HAP-1 (cell line): ENCODE results near the gene JPH2.

Experiments used
- DNase-seq, 2 experiments: peaks; one replicate each; pipeline ENCODE4 v3.0.0-alpha.2; 2016 to 2020; ENCODE audit warnings: low spot score in 2 of 2
- H3K27me3 ChIP-seq: fragments of 250-450 bp; sonication (Bioruptor Pico); 2 replicates; pipeline ENCODE4 v1.5.1; 2020; ENCODE audit warnings: low read depth, mild to moderate bottlenecking, moderate library complexity
- H3K36me3 ChIP-seq: fragments of 250-450 bp; sonication (Bioruptor Pico); replicated peaks from 2 replicates; pipeline ENCODE4 v1.5.1; 2020; ENCODE audit warnings: mild to moderate bottlenecking
- H3K4me1 ChIP-seq: fragments of 250-450 bp; sonication (Bioruptor Pico); 2 replicates; pipeline ENCODE4 v1.5.1; 2020; ENCODE audit warnings: mild to moderate bottlenecking
- H3K4me3 ChIP-seq: fragments of 250-450 bp; sonication (Bioruptor Pico); 2 replicates; pipeline ENCODE4 v1.5.1; 2020; ENCODE audit warnings: mild to moderate bottlenecking, moderate library complexity
- H3K9me3 ChIP-seq: fragments of 250-450 bp; sonication (Bioruptor Pico); 2 replicates; pipeline ENCODE4 v1.5.1; 2020; ENCODE audit warnings: mild to moderate bottlenecking, moderate library complexity
- in situ Hi-C: fragments of 300-500 bp; cut with MboI; formaldehyde crosslinking; loops from 3 replicates; pipeline ENCODE4 v1.14.3; 2020; ENCODE audit warnings: low sequenced_read_pairs, inconsistent platforms, mixed read lengths

The JPH2 gene

GRCh38 chr20:44095831-44096230 is 91.2 kb downstream of the JPH2 start:
- H3K9me3 ChIP-seq, result no peaks in the 10 kb centered on the region
- in situ Hi-C loops, result no loop called here

GRCh38 chr20:44093249-44093582 is 93.8 kb downstream of the JPH2 start:
- Histone ChIP-seq H3K36me3 (no peaks in the 10 kb centered on the region), H3K27me3 (no peaks in the 10 kb centered on the region), H3K4me1 (no peaks in the 10 kb centered on the region), H3K9me3 (no peaks in the 10 kb centered on the region), H3K4me3 (no peak overlapping the region)
- in situ Hi-C loops, result no loop called here
- no peak for DNase-seq

More at GRCh38 chr20:44095831-44096230, 91.2 kb downstream of the JPH2 start:
- Histone ChIP-seq H3K27me3 (no peaks in the 10 kb centered on the region), H3K36me3 (no peaks in the 10 kb centered on the region), H3K4me1 (no peaks in the 10 kb centered on the region), H3K4me3 (no peak overlapping the region)
- DNase-seq, result no peak

DNA sequence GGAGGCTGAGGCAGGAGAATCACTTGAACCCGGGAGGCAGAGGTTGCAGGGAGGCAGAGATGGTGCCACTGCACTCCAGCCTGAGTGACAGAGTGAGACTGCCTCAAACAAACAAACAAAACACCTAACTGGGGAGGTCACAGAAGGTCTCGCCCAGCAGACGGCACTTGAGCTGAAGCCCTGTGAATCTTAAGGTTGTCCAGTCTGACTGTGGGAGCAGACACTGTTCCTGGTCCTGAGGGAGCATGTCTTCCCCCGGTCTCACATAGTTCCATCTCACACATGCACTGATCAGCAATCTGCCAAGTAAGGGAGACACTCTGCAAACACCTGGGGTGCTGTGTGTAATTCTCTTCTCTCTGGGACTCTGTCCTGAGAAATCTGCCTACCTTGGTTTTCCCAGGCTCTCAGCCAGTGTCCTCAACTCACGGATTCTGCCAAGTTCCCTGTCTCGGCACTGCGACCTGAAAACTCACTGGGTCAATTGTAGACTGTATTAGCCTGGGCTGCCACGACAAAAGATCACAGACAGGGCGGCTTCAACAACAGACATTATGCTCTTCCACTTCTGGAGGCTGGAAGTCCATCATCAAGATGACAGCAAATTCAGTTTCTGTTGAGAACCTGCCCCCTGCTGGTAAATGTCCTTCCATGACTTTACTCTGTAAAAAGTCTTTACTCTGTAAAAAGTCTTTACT is 94.3 kb downstream of the JPH2 start:
- in situ Hi-C loops, result no loop called here
- Histone ChIP-seq H3K4me3 (no peak overlapping the region), H3K9me3 (no peaks in the 10 kb centered on the region), H3K4me1 (no peaks in the 10 kb centered on the region), H3K36me3 (no peaks in the 10 kb centered on the region), H3K27me3 (no peaks in the 10 kb centered on the region)
- DNase-seq, result peak; percentile 14 to 57

GRCh38 chr20:44091026-44091425 is 96.0 kb downstream of the JPH2 start:
- H3K4me3 ChIP-seq, result no peak overlapping the region
- no peaks in the 10 kb centered on the region for H3K9me3 ChIP-seq
- DNase-seq, result no peak
- no peaks in the 10 kb centered on the region for H3K4me1 ChIP-seq
- H3K36me3 ChIP-seq, result no peaks in the 10 kb centered on the region
- in situ Hi-C loops, result no loop called here
- no peaks in the 10 kb centered on the region for H3K27me3 ChIP-seq

DNA sequence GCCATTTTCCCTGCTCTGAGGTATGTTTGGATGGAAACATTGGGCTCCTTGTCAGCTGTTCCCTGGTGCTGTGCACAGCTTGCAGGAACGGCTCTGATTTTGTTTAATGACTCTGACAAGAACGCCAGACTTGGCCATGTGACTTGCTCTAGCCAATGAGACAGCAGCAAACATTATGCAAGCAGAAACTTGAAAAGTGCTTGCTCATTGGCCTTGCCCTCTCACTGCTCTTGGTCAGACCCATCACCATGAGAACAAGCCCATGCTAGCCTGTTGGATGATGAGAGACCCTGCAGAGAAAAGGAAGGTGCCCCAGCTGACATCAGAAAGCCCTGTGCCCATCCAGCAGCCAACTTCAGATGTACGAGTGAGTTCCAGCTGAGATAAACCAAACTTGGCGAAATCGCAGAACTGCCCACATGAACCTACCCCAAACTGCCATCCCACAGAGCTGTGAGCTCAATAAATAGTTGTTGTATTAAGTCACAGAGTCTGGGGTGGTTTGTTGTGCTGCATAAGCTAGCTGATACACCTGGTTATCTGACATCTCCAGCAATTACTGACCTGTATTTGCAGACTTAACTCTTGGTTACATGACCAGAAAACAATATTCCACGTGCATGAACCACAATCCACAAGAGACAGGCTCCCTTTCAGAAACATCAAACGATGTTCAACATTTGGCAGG is 96.9 kb downstream of the JPH2 start:
- H3K4me3 ChIP-seq, result no peak overlapping the region
- no peaks in the 10 kb centered on the region for H3K4me1 ChIP-seq
- no peaks in the 10 kb centered on the region for H3K36me3 ChIP-seq
- peak; percentile 18 to 55 for DNase-seq
- H3K9me3 ChIP-seq, result no peaks in the 10 kb centered on the region
- in situ Hi-C loops, result loop anchor here (5.0 to 10.0 kb wide), 2 partner anchors 555 to 638 kb away; no protein-coding TSS in a partner anchor
- no peaks in the 10 kb centered on the region for H3K27me3 ChIP-seq

- in situ Hi-C loops, result loop anchor here (5.0 to 10.0 kb wide), 2 partner anchors 553 to 635 kb away; no protein-coding TSS in a partner anchor
- Histone ChIP-seq H3K4me3 (no peak overlapping the region), H3K36me3 (no peaks in the 10 kb centered on the region), H3K4me1 (no peaks in the 10 kb centered on the region), H3K9me3 (no peaks in the 10 kb centered on the region), H3K27me3 (no peaks in the 10 kb centered on the region)
- no peak for DNase-seq
Observed at GRCh38 chr20:44087857-44088120, 99.2 kb downstream of the JPH2 start.

- Histone ChIP-seq H3K27me3 (no peaks in the 10 kb centered on the region), H3K4me1 (no peaks in the 10 kb centered on the region), H3K36me3 (no peaks in the 10 kb centered on the region), H3K4me3 (no peak overlapping the region), H3K9me3 (no peaks in the 10 kb centered on the region)
- in situ Hi-C loops, result loop anchor here (5.0 to 10.0 kb wide), 2 partner anchors 552 to 635 kb away; no protein-coding TSS in a partner anchor
- no peak for DNase-seq
Observed at GRCh38 chr20:44087051-44087856, 99.7 kb downstream of the JPH2 start.

DNA sequence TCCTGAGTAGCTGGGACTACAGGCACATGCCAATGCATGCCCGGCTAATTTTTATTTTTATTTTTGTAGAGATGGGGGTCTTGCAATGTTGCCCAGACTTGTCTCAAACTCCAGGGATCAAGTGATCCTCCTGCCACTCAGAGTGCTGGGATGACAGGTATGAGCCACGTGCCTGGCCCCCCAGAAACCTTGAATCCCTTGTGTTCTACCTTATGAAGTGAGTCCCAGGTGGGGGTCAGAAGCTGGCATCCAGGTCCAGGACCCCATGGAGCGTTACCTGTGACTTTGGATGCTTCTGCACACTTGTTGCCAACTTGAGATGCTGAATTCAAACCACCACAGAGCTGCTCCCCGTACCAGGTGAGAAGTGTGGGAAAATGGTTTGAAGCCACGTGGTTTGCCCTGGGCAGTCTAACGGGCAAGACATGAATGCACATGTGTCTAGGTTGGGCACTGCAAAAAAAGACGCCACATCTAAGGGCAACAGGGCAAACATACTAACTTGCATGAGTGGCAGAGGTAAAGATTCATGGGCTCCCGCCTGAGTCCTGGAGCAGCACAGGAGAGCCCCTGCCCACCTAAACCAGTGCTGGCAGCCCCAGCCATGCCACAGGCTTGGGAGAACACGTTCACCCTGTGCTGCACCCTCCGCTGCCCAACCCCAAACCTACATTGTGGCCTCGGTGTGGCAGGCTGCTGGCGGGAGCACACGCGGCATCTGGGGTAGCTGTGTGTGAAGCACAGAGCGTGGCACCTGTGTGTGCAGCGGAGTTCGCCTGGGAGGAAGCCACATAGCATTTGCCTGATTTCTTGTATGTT is 101.2 kb downstream of the JPH2 start:
- in situ Hi-C loops, result loop anchor here (5.0 to 10.0 kb wide), 2 partner anchors 551 to 634 kb away; no protein-coding TSS in a partner anchor
- H3K36me3 ChIP-seq, result no peaks in the 10 kb centered on the region
- no peak overlapping the region for H3K4me3 ChIP-seq
- H3K4me1 ChIP-seq, result no peaks in the 10 kb centered on the region
- no peaks in the 10 kb centered on the region for H3K9me3 ChIP-seq
- no peak for DNase-seq
- H3K27me3 ChIP-seq, result no peaks in the 10 kb centered on the region

DNA sequence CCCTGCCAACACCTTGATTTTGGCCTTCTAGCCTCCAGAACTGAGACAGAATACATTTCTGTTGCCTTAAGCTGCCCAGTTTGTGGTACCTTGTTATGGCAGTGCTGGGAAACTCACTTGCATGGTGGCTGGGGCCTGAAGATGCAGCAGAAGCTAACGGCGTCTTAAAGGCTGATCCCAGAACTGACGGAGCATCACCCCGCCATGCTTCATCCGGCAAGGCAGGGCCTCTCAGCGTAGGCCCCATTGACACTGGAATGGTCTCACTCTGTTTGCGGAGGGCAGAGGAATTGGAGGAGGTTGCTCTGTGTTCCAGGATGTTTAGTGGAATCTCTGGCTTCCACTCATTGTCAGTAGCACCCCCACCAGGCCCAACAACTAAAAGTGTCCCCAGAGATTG is 102.1 kb downstream of the JPH2 start:
- Histone ChIP-seq H3K9me3 (no peaks in the 10 kb centered on the region), H3K36me3 (no peaks in the 10 kb centered on the region), H3K27me3 (no peaks in the 10 kb centered on the region), H3K4me3 (no peak overlapping the region), H3K4me1 (no peaks in the 10 kb centered on the region)
- DNase-seq, result no peak
- in situ Hi-C loops, result loop anchor here (5.0 to 10.0 kb wide), 3 partner anchors 333 to 633 kb away; no protein-coding TSS in a partner anchor

- H3K4me3 ChIP-seq, result no peak overlapping the region
- in situ Hi-C loops, result loop anchor here (5.0 to 10.0 kb wide), 2 partner anchors 332 to 550 kb away; no protein-coding TSS in a partner anchor
- no peaks in the 10 kb centered on the region for H3K27me3 ChIP-seq
- no peaks in the 10 kb centered on the region for H3K9me3 ChIP-seq
- no peak for DNase-seq
- no peaks in the 10 kb centered on the region for H3K4me1 ChIP-seq
- no peaks in the 10 kb centered on the region for H3K36me3 ChIP-seq
Observed at GRCh38 chr20:44084439-44084838, 102.5 kb downstream of the JPH2 start.

GRCh38 chr20:44083220-44083933 is 103.6 kb downstream of the JPH2 start:
- no peak overlapping the region for H3K4me3 ChIP-seq
- in situ Hi-C loops, result loop anchor here (5.0 to 10.0 kb wide), 2 partner anchors 331 to 549 kb away; no protein-coding TSS in a partner anchor
- H3K4me1 ChIP-seq, result no peaks in the 10 kb centered on the region
- no peaks in the 10 kb centered on the region for H3K27me3 ChIP-seq
- no peak for DNase-seq
- no peaks in the 10 kb centered on the region for H3K9me3 ChIP-seq
- no peaks in the 10 kb centered on the region for H3K36me3 ChIP-seq

DNA sequence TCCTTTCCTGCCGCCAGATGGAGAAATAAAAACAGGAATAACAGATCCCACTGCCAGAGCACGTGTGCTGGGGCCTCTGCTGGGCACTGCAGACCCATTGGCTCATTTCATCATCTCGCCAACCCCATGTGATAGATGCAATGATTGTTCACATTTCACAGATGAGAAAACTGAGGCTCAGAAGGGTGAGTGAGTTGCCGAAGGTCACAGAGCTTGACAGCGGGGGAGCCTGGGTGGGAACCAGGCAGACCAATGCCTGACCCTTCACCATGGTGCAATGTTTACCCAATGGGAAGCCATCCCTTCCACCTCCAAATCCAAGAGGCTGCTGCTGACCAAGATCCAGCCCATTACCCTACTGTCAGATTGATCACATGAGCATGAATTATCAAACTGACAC is 105.1 kb downstream of the JPH2 start:
- Histone ChIP-seq H3K27me3 (no peaks in the 10 kb centered on the region), H3K4me1 (no peaks in the 10 kb centered on the region), H3K4me3 (no peak overlapping the region), H3K9me3 (no peaks in the 10 kb centered on the region), H3K36me3 (no peaks in the 10 kb centered on the region)
- DNase-seq, result no peak
- in situ Hi-C loops, result loop anchor here (5.0 to 10.0 kb wide), 2 partner anchors 330 to 547 kb away; no protein-coding TSS in a partner anchor

DNA sequence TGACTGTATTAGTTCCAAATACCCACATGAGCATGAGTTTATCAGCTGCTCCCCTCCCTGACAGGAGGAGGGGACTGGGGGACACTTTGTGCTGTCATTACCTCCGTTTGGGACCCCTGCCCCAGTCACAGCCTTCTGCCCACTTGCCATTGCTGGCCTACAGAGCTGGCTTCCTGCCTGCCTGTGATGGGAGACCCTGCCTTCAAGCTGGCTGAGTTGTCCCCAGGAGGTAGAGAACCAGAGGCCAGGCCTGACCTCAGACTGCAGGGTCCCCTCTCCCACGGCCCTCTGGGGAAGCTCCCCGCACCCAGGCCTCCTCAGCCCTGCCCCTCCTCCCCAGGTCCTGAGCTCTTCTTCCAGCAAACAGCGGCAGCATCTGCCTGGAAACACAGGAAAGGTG is 105.5 kb downstream of the JPH2 start:
- Histone ChIP-seq H3K4me1 (no peaks in the 10 kb centered on the region), H3K9me3 (no peaks in the 10 kb centered on the region), H3K4me3 (no peak overlapping the region), H3K27me3 (no peaks in the 10 kb centered on the region), H3K36me3 (no peaks in the 10 kb centered on the region)
- in situ Hi-C loops, result loop anchor here (5.0 to 10.0 kb wide), 2 partner anchors 329 to 547 kb away; no protein-coding TSS in a partner anchor
- no peak for DNase-seq
